Measurements from ENCODE around the gene CADM2. TPM values are rescaled to one million over a fixed set of nuclear protein-coding genes. Genes with fewer than 3 reads are reported as not detected.

Gene CADM2
- total RNA-seq, 1 experiment from 2014 or later: not detected

GRCh38 chr3:85508659-85509058 lies 549.9 kb downstream of the CADM2 start:
- Histone ChIP-seq H3K4me3 (replicated peaks in 1 of 2; ENCODE audit: low read depth in 1 of 2, low read length in 2 of 2) (no peak overlapping the region), H3K79me2 (ENCODE audit: insufficient read depth, low read length) (no peaks in the 10 kb centered on the region), H3K27me3 (ENCODE audit: insufficient read depth, low read length) (no peaks in the 10 kb centered on the region), H3K4me1 (ENCODE audit: control insufficient read depth in 1 of 2, insufficient read depth in 2 of 2, low read length in 2 of 2) (no peaks in the 10 kb centered on the region), H3K36me3 (ENCODE audit: control insufficient read depth in 1 of 2, insufficient read depth in 2 of 2, low read length in 2 of 2) (no peaks in the 10 kb centered on the region), H3K27ac (ENCODE audit: low read depth, low read length) (no peak overlapping the region), H3K9ac (ENCODE audit: low read length) (no peak overlapping the region), H3K9me3 (ENCODE audit: control insufficient read depth in 1 of 2, insufficient read depth in 1 of 2, low read depth in 1 of 2, low read length in 2 of 2) (peaks cover 0 to 5% of the 10 kb centered on the region in 2 experiments; a peak in 2 of 4 replicates), H3K9me2 (ENCODE audit: insufficient read depth) (no peaks in the 10 kb centered on the region), H2AFZ (ENCODE audit: low read depth, low read length, poor library complexity, severe bottlenecking) (no peak overlapping the region), H4K20me1 (ENCODE audit: insufficient read depth) (no peaks in the 10 kb centered on the region), H3K4me2 (ENCODE audit: low read length) (no peak overlapping the region)
- TF ChIP-seq ATF3 (IDR thresholded peaks at IDR 0.05) (no peak), ZBTB33 (IDR thresholded peaks at IDR 0.05; ENCODE audit: extremely low read depth, insufficient replicate concordance, low read length) (no peak), EGR1 (IDR thresholded peaks at IDR 0.05; ENCODE audit: low read depth) (no peak), JUND (IDR thresholded peaks at IDR 0.05) (no peak), YY1 (IDR thresholded peaks at IDR 0.05; ENCODE audit: extremely low read depth, insufficient replicate concordance, low read depth, low read length) (no peak), POLR2A (IDR thresholded peaks at IDR 0.05; ENCODE audit: borderline replicate concordance, extremely low read depth, insufficient read depth, insufficient read length) (no peak), TCF7L2 (IDR thresholded peaks at IDR 0.05; ENCODE audit: borderline replicate concordance, extremely low read depth, insufficient read depth, insufficient read length) (no peak), MAX (IDR thresholded peaks at IDR 0.05) (no peak), EZH2phosphoT487 (IDR thresholded peaks at IDR 0.05; ENCODE audit: borderline replicate concordance) (no peak), ZNF274 (IDR thresholded peaks at IDR 0.05; ENCODE audit: low read depth, low read length) (no peak), POLR2AphosphoS5 (IDR thresholded peaks at IDR 0.05; ENCODE audit: low read depth, low read length) (no peak), RAD21 (IDR thresholded peaks at IDR 0.05; ENCODE audit: low read depth) (no peak), ELF1 (IDR thresholded peaks at IDR 0.05; ENCODE audit: borderline replicate concordance, low read depth) (no peak), CEBPB (IDR thresholded peaks at IDR 0.05; ENCODE audit: low read depth) (no peak), REST (IDR thresholded peaks at IDR 0.05; ENCODE audit: low read depth) (no peak), EZH2 (IDR thresholded peaks at IDR 0.05) (no peak), FOSL1 (IDR thresholded peaks at IDR 0.05; ENCODE audit: low read depth) (no peak), CTCF (IDR thresholded peaks at IDR 0.05 in 2 of 3, conservative IDR thresholded peaks at IDR 0.05 in 1 of 3; ENCODE audit: borderline replicate concordance in 1 of 3, insufficient read depth in 1 of 3, low read depth in 2 of 3, low read length in 2 of 3) (no peak), SP1 (IDR thresholded peaks at IDR 0.05; ENCODE audit: low read depth) (no peak), CBX3 (IDR thresholded peaks at IDR 0.05; ENCODE audit: low read depth) (no peak)
- no TSS peak for BruUV-seq (replicated peaks)
- CTCF ChIA-PET: no interaction called here
- POLR2A ChIA-PET: no interaction called here
- intact Hi-C loops (cut with micrococcal nuclease): no loop called here
- DNase-seq (ENCODE audit: low read depth, low spot score) (no peak), ATAC-seq (no peak)
- RAD21 ChIA-PET (ENCODE audit: low non-redundant PET in 1 of 2, low total read pairs in 2 of 2, uncharacterized antibody in 2 of 2, unreplicated experiment in 2 of 2): no interaction called here
